PC-9 (cell line): ENCODE results near the gene PHEX. TPM values are rescaled to one million over a fixed set of nuclear protein-coding genes. Genes with fewer than 3 reads are reported as not detected.
A peak's percentile ranks its signal among the peaks of the same experiment; 100 is the strongest.

ENCODE experiments used
- BruUV-seq: library from RNA; stranded (reverse); fragments of 400-500 nt; replicated peaks from 2 replicates; lab custom pipeline; 2021; lab: Mats Ljungman, UMichigan
- CTCF ChIA-PET: fragments of 300-600 bp; sonication (Branson Sonifier 250); formaldehyde crosslinking; loops from one replicate; lab custom pipeline; 2022; ENCODE audit warnings: antibody characterized with exemption; lab: Charles Lee
- POLR2A ChIA-PET: fragments of 300-600 bp; sonication (Branson Sonifier 250); formaldehyde crosslinking; loops from one replicate; lab custom pipeline; 2022; ENCODE audit warnings: antibody characterized with exemption; ENCODE audit not compliant: unreplicated experiment; lab: Charles Lee
- DNase-seq, 2 experiments: peaks; one replicate each; pipeline versions ENCODE4 v3.0.0 to v3.0.0-alpha.2; 2015 to 2022; ENCODE audit warnings: mixed read lengths in 1 of 2
- H2AFZ ChIP-seq: fragments of 200-600 bp; sonication (generic); 2 replicates; pipeline ENCODE4 v1.8.1; 2017; ENCODE audit warnings: antibody characterized with exemption
- H3F3A ChIP-seq: fragments of 200-600 bp; sonication (generic); 2 replicates; pipeline ENCODE4 v1.8.1; 2017; ENCODE audit warnings: antibody characterized with exemption, mild to moderate bottlenecking, low read depth; ENCODE audit not compliant: insufficient read depth
- H3K27ac ChIP-seq: fragments of 200-600 bp; sonication (generic); 2 replicates; pipeline ENCODE4 v1.6.1; 2016; ENCODE audit warnings: mixed run types
- H3K27me3 ChIP-seq: fragments of 200-600 bp; sonication (generic); 2 replicates; pipeline ENCODE4 v1.6.1; 2016; ENCODE audit warnings: low read depth, mixed run types; ENCODE audit not compliant: insufficient read depth
- H3K36me3 ChIP-seq: fragments of 200-600 bp; sonication (generic); 2 replicates; pipeline ENCODE4 v1.6.1; 2016; ENCODE audit warnings: low read depth, mixed run types
- H3K4me1 ChIP-seq: fragments of 200-600 bp; sonication (generic); replicated peaks from 2 replicates; pipeline ENCODE4 v1.6.1; 2016; ENCODE audit warnings: mixed run types; ENCODE audit not compliant: insufficient read depth
- H3K4me2 ChIP-seq: fragments of 200-600 bp; sonication (generic); 2 replicates; pipeline ENCODE4 v1.6.1; 2017; ENCODE audit warnings: mixed run types
- H3K4me3 ChIP-seq: fragments of 200-600 bp; sonication (generic); 2 replicates; pipeline ENCODE4 v1.6.1; 2016; ENCODE audit warnings: mixed run types
- H3K79me2 ChIP-seq: fragments of 200-600 bp; sonication (generic); 2 replicates; pipeline ENCODE4 v1.6.1; 2017; ENCODE audit warnings: low read depth, mixed run types
- H3K9me2 ChIP-seq: fragments of 200-600 bp; sonication (generic); 2 replicates; pipeline ENCODE4 v1.8.1; 2017; ENCODE audit warnings: mild to moderate bottlenecking; ENCODE audit not compliant: insufficient read depth
- H3K9me3 ChIP-seq: fragments of 200-600 bp; sonication (generic); 2 replicates; pipeline ENCODE4 v1.8.1; 2016; ENCODE audit warnings: low read depth; ENCODE audit not compliant: insufficient read depth
- H4K20me1 ChIP-seq: fragments of 200-600 bp; sonication (generic); 2 replicates; pipeline ENCODE4 v1.8.1; 2017; ENCODE audit not compliant: insufficient read depth
- CTCF ChIP-seq: fragments of 200-600 bp; sonication (generic); conservative IDR thresholded peaks from 2 replicates; pipeline ENCODE4 v1.6.1; 2017; ENCODE audit warnings: mixed run types, antibody characterized with exemption, mild to moderate bottlenecking, moderate library complexity
- EZH2 ChIP-seq: fragments of 200-600 bp; sonication (generic); IDR thresholded peaks from 2 replicates; pipeline ENCODE4 v1.8.0; 2017; ENCODE audit warnings: antibody characterized with exemption, low read depth
- intact Hi-C: fragments of 100-400 bp; cut with micrococcal nuclease; formaldehyde crosslinking; loops from one replicate; pipeline ENCODE4 v1.10.0; 2022; ENCODE audit not compliant: unreplicated experiment
- total RNA-seq: library from RNA; stranded (reverse); gene quantifications from 2 replicates; pipeline ENCODE4 v1.2.3, GENCODE V29; 2021

Gene PHEX
- total RNA-seq, 1 experiment from 2014 or later, result 3.5 TPM

GRCh38 chrX:22125481-22125880 lies 93.4 kb downstream of the PHEX start:
- H3K9me2 ChIP-seq, result no peaks in the 10 kb centered on the region
- no peaks in the 10 kb centered on the region for H3K27me3 ChIP-seq
- no TSS peak for BruUV-seq
- CTCF ChIA-PET, result no interaction called here
- no peaks in the 10 kb centered on the region for H4K20me1 ChIP-seq
- no peaks in the 10 kb centered on the region for H3K36me3 ChIP-seq
- H3F3A ChIP-seq, result peaks cover 22% of the 10 kb centered on the region
- H3K9me3 ChIP-seq, result no peaks in the 10 kb centered on the region
- peaks cover 39% of the 10 kb centered on the region for H3K4me1 ChIP-seq
- intact Hi-C loops, result no loop called here
- no peak overlapping the region for H3K4me3 ChIP-seq
- 0 out of 2 replicates have a peak overlapping the region, but pooled peaks have one; percentile 79 for H3K27ac ChIP-seq
- POLR2A ChIA-PET, result no interaction called here
- H3K79me2 ChIP-seq, result no peaks in the 10 kb centered on the region
- no peak overlapping the region for H2AFZ ChIP-seq
- DNase-seq, result no peak
- H3K4me2 ChIP-seq, result no peak overlapping the region
- TF ChIP-seq EZH2 (no peak), CTCF (no peak)

- ChIA-PET CTCF (no interaction called here), POLR2A (no interaction called here)
- Histone ChIP-seq H2AFZ (no peak overlapping the region), H3K4me3 (no peak overlapping the region), H3K9me2 (no peaks in the 10 kb centered on the region), H3K9me3 (no peaks in the 10 kb centered on the region), H3K79me2 (no peaks in the 10 kb centered on the region), H3F3A (peaks cover 16% of the 10 kb centered on the region; the same call in 1 of the 2 replicates), H3K27ac (no peak overlapping the region), H3K27me3 (no peaks in the 10 kb centered on the region), H3K36me3 (no peaks in the 10 kb centered on the region), H3K4me2 (no peak overlapping the region), H3K4me1 (peaks cover 31% of the 10 kb centered on the region), H4K20me1 (no peaks in the 10 kb centered on the region)
- intact Hi-C loops, result no loop called here
- TF ChIP-seq EZH2, result no peak
- no peak for TF ChIP-seq CTCF
- DNase-seq, result no peak
- no TSS peak for BruUV-seq
Measured at GRCh38 chrX:22126327-22126726, 94.2 kb downstream of the PHEX start.

GRCh38 chrX:22128961-22129360 lies 96.8 kb downstream of the PHEX start:
- ChIA-PET CTCF (no interaction called here), POLR2A (no interaction called here)
- TF ChIP-seq CTCF (no peak), EZH2 (no peak)
- no peak overlapping the region for H3K4me2 ChIP-seq
- no peaks in the 10 kb centered on the region for H3K9me3 ChIP-seq
- no peak overlapping the region for H3K27ac ChIP-seq
- H2AFZ ChIP-seq, result no peak overlapping the region
- H3K9me2 ChIP-seq, result no peaks in the 10 kb centered on the region
- BruUV-seq, result no TSS peak
- H4K20me1 ChIP-seq, result no peaks in the 10 kb centered on the region
- H3K36me3 ChIP-seq, result no peaks in the 10 kb centered on the region
- intact Hi-C loops, result no loop called here
- H3K79me2 ChIP-seq, result no peaks in the 10 kb centered on the region
- peaks cover 8% of the 10 kb centered on the region; the same call in 1 of the 2 replicates for H3F3A ChIP-seq
- DNase-seq, result no peak
- H3K4me3 ChIP-seq, result no peak overlapping the region
- no peaks in the 10 kb centered on the region for H3K27me3 ChIP-seq
- H3K4me1 ChIP-seq, result peaks cover 19% of the 10 kb centered on the region
